ENCODE measurements around the gene USP37.

Gene USP37

DNA sequence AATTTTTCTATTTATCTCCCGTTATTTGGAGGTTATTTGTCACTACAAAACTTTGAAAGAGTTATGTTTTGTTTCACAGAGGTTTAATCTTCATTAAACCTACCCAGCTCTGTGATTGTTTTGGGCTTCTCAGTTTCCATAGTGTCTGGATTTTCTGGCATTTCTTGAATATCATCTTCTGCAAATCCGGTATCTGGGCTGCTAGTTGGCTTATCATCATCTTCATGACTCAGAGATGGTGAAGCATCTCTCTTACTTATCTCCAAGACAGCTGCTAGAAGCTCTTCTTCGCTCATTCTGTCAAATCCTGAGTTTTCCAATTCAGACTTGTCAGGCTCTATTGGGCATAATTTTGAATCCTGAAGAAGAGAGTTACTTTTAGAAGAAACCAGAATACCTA lies 93.6 kb downstream of the USP37 start:
- DNase-seq: no peak

DNA sequence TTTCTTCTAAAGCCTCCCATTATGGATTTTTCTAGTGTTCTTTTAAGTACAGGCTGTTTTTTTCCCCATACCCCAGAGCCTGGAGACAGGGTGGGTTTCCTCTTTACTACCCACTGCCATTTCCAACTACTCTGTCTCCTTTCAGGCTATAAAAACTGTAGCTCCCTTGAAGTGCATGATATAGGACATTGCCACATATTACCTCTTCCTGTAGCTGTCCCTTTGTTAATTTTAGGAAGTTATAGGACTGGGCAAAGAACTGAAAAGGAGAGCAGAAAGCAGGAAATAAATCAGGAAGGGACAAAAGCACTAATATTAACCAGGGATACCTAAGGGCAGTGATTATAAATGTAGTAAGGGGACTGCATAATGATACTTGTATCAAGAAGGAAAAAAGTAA lies 95.2 kb downstream of the USP37 start:
- no peak for DNase-seq

DNA sequence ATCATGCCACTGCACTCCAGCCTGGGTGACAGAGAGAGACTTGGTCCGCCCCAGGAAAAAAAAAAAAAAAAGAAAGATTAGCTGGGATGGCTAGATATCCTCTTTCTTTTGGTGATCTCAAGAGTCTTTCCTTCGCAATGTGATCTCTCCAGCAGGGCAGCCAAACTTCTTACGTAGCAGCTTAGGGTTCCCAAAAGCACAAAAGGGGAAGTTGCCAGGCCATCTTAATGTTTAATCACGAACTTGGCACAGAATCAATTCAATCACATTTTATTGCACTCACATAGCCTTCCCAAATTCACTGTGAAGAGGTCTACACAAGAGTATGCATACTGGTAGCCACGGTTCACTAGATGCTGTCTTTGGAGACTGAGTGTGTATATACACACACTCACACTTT lies 96.2 kb downstream of the USP37 start:
- no peak for DNase-seq

DNA sequence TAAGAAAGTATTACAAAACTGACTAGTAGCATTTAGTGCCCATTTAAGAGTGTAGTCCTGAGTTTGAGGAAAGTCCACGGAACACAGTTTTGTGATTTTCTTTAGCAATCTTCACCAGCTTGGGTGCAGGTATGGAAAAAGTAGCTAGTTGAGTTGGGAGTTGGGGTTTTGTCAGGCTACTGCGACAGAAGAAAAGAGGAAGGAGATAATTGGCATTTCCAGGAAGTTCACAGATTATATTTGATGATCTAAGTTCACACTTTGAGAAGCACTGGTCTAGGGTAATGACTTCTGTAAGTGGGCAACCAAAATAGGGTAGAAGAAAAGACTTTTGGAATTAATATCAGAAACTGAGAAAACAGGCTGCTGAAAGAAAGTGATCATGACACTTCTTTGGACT lies 97.1 kb downstream of the USP37 start:
- DNase-seq: no peak

DNA sequence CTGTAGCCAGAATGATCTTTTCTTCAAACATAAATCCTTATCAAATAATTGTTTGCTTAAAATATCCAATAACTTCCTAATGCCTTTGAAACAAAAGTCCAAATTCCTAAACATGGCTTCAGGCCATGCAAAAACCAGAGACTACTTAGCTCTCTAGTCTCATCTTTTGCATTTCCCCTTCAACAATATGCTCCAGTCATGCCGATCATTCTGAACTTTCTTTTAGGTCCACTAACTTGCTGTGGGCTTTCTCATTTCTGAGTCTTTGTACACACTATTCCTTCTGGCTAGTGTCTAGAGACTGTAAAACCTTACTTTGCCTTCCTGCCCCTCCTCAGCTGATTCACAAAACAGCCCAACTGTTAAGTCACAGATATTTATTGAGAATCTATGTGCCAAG lies 97.7 kb downstream of the USP37 start:
- DNase-seq: no peak

DNA sequence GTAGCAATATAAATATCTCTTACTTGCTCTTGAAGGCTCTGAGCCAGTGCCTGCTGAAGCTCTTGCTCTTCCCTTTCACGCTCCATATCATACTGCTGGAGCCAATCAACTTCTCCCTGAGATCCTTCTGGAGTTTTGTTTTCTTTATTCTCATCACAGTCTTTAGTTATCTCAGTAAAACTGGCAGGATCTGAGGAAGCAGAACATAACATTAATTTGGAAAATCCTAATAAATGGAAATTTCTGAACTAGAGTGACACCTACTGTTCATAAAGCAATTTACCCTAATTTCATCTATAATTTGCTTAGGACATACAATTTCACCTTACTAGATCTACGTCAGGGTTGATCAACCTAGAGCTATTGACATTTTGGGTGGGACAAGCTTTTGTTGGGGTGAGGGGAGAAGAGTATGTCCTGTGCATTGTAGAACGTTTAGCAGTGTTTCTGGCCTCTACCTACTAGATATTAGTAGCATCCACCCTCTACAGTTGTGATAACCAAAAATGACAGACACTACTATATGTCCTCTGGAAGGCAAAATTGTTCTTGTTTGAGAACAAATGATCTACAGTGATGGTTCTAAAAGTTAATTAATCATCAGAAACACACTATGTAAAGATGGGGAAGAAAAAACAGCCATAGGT lies 102.0 kb downstream of the USP37 start:
- DNase-seq: no peak

DNA sequence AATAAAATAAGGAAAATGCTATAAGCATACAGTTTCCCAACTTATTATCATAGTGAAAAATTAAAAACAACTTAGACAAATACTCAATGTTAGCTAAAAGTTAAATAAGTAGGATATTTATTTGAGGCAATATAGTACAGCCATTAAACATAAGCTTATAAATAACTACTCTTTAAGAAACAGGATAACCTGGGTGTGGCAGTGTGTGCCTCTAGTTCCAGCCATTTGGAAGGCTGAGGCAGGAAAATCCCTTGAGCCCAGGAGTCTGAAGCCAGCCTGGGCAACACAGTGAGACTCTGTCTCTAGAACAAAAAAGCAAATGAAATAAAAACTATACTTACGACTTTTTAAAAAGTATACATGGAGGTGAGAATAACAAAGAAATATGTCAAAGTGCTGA lies 109.6 kb downstream of the USP37 start:
- no peak for DNase-seq

DNA sequence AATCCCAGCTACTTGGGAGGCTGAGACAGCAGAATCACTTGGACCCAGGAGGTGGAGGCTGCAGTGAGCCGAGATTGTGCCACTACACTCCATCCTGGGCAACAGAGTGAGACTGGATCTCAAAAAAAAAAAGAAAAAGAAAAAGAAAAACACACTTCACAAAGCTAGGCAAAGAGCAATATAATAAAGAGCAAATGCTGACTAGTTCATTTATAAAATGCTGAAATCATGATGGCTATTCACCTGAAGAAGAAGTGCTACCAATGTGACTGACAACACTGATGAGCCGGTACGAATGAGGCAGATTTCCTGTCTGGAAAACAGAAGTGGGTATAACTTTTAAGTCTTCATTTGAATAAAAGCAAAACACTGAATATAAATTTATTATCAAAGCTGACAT lies 111.3 kb downstream of the USP37 start:
- no peak for DNase-seq

DNA sequence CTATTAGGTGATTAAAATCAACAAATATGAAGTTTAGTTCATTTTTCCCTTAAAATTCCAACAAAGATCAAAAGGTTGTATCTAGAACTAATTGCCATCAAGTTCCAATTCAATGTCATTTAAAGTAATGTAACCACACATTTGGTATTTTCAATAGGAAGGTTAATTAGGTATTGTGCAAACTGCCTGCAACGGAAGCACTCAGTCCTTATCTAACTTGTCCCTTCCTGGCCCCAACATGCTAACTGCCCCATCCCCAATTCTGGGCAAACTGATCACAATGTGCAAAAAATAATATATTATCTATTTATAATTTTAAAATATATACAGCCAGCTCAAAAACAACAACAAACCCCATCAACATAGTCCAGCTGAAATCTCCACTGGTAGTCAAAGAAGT lies 116.1 kb downstream of the USP37 start:
- no peak for DNase-seq

DNA sequence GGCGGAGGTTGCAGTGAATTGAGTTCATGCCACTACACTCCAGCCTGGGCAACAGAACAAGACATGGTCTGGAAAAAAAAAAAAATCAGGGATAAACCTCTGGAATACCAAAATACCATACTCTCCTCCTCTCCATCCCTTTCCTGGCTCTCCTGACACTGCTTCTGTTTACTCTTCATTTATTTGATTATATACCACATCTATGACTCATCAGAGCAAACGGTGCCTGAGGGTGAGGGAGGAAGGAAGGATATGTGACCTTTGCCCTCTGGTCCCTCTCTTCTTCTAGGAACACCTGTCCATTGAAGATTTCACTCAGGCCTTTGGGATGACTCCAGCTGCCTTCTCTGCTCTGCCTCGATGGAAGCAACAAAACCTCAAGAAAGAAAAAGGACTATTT lies 119.2 kb downstream of the USP37 start:
- no peak for DNase-seq

DNA sequence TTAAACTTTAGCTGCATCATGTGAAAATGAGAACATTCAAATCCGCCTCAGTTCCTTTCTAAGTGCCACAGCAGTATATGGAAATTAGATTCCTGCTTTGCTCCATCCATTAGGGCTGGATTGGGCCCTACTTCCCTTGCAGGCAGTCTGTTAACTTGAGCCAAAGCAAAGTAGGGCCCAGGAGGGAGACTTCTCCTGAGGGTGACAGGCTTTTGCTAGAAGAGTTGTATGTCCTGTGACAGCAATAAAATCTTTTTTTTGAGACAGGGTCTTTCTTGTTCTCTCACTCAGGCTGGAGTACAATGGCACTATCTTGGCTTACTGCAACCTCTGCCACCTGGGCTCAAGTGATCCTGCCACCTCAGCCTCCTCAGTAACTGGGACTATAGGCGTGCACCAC lies 121.1 kb downstream of the USP37 start:
- DNase-seq: no peak

DNA sequence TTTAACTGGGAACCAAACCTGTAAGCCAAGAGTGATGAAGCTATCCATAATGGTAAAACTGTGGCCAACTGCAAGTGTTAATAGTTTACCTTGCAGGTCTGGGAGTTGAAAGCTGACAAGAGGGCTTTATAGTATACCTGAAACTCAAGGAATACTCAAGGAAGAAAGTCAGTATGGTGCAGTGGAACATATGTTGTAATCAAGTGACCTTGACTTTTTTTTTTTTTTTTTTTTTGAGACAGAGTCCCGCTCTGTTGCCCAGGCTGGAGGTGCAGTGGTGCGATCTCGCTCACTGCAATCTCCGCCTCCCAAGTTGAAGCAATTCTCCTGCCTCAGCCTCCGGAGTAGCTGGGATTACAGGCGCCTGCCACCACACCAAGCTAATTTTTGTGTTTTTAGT lies 121.6 kb downstream of the USP37 start:
- DNase-seq: no peak

DNA sequence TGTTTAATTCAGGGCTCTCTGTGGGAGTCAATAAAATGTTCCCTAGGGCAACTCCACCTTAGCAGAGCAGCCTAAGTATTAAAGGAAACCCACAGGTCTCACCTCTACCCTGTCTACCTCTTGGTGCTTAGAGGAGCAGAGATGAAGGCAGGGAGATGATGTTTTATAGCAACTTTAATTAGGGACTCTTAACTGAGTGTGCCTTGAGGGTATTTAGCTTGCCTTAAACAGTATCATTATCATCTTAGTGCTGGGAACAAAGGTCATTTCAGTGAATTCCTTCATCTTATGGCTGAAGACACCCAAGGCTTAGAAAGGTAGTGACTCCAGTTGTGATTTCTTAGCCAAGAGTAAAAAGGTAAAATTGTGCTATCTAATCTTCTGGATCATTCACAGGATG lies 122.5 kb downstream of the USP37 start:
- no peak for DNase-seq

DNA sequence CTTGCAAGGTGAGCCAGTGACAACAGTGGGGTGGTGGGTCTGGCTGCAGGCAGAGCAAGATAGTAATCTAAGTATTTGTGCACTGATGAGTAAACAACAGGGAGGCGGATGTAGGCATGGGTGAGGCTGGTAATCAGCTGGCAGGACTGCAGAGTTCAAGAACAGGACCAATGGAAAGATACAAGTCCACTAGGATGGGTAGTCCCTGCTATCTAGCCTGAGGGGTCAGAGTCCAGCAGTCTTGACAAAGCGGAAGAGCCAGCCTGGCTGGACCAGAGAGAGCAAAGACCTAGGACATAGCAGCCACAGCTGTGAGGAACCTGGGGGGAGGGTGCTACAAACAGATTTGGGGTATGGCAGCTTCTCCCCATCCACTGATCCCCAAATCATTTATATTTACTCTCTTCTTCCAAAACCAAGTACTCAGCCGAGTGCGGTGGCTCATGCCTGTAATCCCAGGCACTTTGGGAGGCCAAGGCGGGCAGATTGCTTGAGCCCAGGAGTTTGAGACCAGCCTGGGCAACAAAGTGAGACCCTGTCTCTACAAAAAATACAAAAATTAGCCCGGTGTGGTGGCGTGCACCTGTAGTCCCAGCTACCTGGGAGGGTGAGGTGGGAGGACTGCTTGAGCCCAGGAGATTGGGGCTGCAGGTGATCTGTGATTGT lies 123.3 kb downstream of the USP37 start:
- no peak for DNase-seq

DNA sequence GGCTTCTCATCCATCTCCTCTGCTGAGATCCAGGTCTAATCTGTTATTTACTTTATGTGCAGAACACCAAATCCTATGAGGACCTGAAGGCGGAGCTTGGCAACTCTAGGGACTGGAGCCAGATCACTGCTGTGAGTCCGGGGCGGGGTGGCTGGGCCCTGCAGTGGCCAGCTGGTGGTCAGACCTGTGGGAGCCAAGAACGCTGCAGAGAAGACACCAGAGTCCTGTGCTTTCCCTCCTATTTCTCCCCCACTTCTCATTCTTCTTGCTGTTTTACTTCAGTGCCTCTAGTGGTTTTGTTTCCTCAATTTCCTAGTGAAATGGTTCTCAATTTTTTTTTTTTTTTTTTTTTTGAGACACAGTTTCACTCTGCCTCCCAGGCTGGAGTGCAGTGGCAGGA lies 129.6 kb downstream of the USP37 start:
- DNase-seq: no peak

DNA sequence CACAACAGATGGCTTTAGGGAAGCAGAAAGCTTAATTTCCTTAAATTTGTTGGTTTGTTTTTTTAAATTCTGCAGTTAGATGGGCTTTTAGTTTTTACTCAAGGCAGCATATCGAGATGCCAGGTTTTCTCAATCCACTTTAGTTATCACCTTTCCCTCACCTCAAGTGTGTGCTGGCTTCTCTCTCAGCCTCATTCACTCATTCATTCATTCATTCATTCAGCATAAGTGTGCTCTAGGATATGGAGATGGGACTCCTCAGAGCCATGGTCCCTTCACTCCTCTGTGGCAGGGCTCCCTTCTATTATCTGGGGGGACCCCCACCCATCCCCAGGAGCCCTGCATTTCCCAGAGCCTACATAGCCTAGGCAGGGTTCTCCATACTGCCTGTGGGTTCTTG lies 130.2 kb downstream of the USP37 start:
- no peak for DNase-seq

DNA sequence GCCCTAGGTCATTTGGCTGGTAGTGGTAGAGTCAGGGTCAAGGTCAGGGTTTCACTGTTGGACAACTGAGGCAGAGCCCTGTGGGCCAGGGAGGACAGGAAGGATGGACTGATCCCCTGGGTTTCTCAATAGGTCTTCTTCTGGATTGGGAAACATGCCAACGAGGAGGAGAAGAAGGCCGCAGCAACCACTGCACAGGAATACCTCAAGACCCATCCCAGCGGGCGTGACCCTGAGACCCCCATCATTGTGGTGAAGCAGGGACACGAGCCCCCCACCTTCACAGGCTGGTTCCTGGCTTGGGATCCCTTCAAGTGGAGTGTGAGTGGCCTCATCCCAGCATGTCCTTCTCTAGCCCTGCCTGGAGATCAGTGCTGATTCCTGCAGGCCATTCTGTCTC lies 131.2 kb downstream of the USP37 start:
- DNase-seq: no peak

DNA sequence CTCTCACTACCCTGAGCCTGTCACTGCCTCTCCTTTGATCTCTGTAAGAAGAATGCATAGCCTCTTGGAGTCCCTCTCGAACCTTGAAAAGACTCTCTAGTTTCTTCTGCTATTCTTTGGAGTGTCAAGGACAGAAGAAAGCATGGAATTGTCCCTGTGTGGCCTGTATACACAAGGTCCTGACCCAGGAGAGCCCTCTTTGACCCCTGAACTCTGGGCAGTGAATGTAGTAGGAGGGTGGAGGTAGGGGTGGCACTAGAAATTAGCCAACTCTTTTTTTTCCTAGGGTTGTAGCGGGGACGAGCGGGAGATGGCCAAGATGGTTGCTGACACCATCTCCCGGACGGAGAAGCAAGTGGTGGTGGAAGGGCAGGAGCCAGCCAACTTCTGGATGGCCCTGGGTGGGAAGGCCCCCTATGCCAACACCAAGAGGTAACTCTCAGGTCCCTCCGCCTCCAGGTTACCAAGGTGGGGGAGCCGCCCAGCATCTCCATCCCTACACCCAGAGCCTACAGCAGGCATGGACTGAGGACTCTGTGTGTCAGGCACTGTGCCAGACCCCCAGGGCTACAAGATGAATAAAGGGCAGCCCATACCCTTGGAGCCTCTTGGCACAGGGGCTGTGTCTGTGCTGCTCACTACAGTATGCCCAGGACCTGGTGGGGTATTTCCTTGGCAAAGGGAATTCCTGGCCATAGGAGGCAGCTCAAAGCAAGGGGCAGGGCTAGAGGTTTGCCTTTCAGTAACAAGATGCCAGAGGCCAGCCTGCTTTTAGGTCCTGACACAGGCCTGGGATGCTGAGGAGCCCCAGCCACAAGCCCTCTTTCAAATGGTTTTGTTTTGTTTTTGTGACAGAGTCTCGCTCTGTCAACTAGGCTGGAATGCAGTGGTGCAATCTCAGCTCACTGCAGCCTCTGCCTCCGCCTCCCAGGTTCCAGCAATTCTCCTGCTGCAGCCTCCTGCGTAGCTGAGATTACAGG lies 132.9 kb downstream of the USP37 start:
- no peak for DNase-seq

DNA sequence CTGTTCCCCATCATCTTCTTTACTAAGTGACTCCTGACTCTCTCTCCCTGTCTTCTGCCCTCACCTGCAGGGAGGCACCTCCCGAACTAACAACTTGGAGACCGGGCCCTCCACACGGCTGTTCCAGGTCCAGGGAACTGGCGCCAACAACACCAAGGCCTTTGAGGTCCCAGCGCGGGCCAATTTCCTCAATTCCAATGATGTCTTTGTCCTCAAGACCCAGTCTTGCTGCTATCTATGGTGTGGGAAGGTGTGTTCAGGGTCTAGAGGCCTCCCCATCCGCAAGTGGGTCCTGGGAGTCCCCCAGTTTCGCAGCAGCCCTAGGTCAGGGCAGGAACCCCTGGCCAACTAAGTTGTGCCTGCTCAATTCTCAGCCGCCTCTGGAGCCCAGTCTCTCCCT lies 133.7 kb downstream of the USP37 start:
- no peak for DNase-seq

DNA sequence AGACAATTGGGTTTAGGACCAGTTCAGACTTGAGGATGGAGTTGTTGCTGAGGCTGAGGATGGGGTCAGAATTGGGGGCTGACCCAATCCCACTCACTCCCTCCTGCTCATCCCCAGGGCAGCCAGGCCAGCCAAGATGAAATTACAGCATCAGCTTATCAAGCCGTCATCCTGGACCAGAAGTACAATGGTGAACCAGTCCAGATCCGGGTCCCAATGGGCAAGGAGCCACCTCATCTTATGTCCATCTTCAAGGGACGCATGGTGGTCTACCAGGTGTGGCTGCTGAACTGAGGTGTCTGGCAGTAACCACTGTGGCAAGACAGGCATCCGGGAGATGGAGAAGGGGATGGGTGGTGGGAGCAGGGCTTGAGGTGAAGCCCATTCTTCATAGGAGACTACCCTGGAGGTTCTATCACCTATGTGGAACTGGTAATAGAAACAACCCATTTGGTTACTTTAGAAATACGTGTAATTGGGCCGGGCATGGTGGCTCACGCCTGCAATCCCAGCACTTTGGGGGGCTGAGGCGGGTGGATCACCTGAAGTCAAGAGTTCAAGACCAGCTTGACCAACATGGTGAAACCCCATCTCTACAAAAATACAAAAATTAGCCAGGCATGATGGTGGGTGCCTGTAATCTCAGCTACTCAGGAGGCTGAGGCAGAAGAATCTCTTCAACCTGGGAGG lies 135.3 kb downstream of the USP37 start:
- DNase-seq: no peak

DNA sequence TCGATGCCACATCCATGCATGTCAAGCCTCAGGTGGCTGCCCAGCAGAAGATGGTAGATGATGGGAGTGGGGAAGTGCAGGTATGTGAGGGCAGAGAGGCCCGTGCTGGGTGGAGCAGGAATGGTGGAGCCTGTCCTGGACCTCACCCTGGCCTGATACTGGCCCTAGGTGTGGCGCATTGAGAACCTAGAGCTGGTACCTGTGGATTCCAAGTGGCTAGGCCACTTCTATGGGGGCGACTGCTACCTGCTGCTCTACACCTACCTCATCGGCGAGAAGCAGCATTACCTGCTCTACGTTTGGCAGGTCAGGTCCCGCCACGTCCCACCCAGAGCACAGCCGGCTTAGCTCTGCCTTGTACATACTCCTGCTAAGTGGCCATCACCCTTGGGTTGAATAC lies 136.3 kb downstream of the USP37 start:
- DNase-seq: no peak

DNA sequence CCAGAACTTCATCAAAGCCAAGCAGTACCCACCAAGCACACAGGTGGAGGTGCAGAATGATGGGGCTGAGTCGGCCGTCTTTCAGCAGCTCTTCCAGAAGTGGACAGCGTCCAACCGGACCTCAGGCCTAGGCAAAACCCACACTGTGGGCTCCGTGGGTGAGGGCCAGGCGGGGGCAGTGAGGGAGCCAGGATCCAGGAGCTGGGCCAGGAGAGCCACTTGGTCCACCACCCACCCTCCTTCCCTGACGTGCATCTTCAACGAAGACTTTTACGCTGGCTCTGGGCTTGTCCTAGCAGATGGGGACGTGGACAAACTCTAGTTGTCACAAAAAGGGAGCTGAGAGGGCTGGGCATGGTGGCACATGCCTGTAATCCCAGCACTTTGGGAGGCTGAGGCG lies 137.4 kb downstream of the USP37 start:
- DNase-seq: no peak

DNA sequence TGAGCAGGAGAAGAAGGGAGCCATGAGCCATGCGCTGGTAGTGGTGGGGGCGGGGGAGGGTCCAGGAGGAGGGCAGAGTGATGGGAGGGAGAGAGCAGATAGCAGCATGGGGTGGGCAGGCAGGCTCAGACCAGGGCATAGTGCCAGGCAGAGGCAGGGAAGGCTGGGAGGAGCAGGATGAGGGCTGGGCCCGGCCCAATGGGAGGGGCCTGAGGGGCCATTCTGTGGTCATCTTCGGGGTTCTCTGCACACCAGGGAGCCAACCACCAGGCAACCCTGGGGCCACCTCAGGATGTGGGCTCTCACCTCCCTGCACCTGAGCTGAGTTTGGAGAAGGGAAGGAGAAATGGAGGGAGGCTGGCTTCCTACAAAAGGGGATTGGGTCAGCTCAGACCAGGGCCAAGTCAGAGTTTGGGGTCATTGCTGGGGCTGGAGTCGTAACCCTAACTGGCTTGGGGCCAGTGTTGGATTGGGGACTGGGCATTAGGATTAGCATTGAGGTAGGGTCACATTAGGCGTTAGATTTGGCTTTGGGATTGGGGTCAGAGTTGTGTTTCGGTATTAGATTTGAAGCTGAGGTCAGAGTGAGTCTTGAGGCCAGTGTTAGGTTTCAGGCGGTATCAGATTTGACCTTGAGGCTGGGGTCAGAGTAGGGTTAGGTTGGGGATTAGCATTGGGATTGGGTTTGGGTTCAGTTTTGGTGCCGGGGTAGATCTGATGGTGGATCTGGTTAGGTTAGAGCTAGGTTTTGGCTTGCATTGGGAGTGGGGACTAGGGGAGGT lies 138.0 kb downstream of the USP37 start:
- no peak for DNase-seq
